H1 (cell line): ENCODE results near the gene OR11H7. TPM values are rescaled to one million over a fixed set of nuclear protein-coding genes. Genes with fewer than 3 reads are reported as not detected.

Source experiments
- CTCF ChIA-PET: fragments of 300-600 bp; sonication (Branson Sonifier 250); formaldehyde crosslinking; loops from one replicate; lab custom pipeline; 2021; ENCODE audit not compliant: partially characterized antibody; lab: Charles Lee
- POLR2A ChIA-PET: fragments of 300-600 bp; sonication (Branson Sonifier 250); formaldehyde crosslinking; loops from one replicate; lab custom pipeline; 2021; ENCODE audit warnings: inconsistent platforms; ENCODE audit not compliant: partially characterized antibody; lab: Charles Lee
- DNase-seq, 2 experiments: peaks; one replicate each; pipeline versions ENCODE4 v3.0.0 to v3.0.0-alpha.2; 2010 to 2022; ENCODE audit warnings: low spot score in 2 of 2, low read depth in 1 of 2, mixed read lengths in 1 of 2
- FAIRE-seq: peaks from 2 replicates; lab custom pipeline; 2011; peaks lifted over from hg19 to GRCh38; lab: Jason Lieb, UNC
- H2AFZ ChIP-seq: 2 replicates; pipeline ENCODE4 v1.8.1; 2012; ENCODE audit warnings: low read length, inconsistent platforms
- H2AK5ac ChIP-seq: 2 replicates; pipeline ENCODE4 v1.6.1; 2013; ENCODE audit warnings: low read depth, low read length
- H2BK120ac ChIP-seq: replicated peaks from 2 replicates; pipeline ENCODE3; 2013; ENCODE audit warnings: low read depth, low read length, inconsistent platforms
- H2BK12ac ChIP-seq: 2 replicates; pipeline ENCODE4 v1.6.1; 2013; ENCODE audit warnings: low read depth, low read length
- H2BK15ac ChIP-seq: 2 replicates; pipeline ENCODE4 v1.6.1; 2013; ENCODE audit warnings: low read length
- H2BK20ac ChIP-seq: 2 replicates; pipeline ENCODE4 v1.6.1; 2013; ENCODE audit warnings: low read length
- H2BK5ac ChIP-seq: 2 replicates; pipeline ENCODE4 v1.6.1; 2013; ENCODE audit warnings: low read depth, low read length
- H3K14ac ChIP-seq: 2 replicates; pipeline ENCODE4 v1.6.1; 2013; ENCODE audit warnings: inconsistent platforms; ENCODE audit not compliant: insufficient read length
- H3K18ac ChIP-seq: 2 replicates; pipeline ENCODE4 v1.6.1; 2013; ENCODE audit warnings: low read length; ENCODE audit errors: extremely low read depth
- H3K23ac ChIP-seq: 2 replicates; pipeline ENCODE4 v1.6.1; 2013; ENCODE audit warnings: inconsistent platforms; ENCODE audit not compliant: insufficient read length
- H3K23me2 ChIP-seq: 2 replicates; pipeline ENCODE4 v1.6.1; 2013; ENCODE audit warnings: low read depth, low read length
- H3K27ac ChIP-seq: 2 replicates; pipeline ENCODE4 v1.6.1; 2011; ENCODE audit warnings: low read depth, low read length, inconsistent platforms
- H3K27me3 ChIP-seq, 4 experiments: replicated peaks in 1 of 4; 1 replicate in 1 of 4; 2 replicates in 3 of 4; pipeline versions ENCODE4 v1.6.1 to v1.8.1; 2011 to 2013; ENCODE audit warnings: low read length in 3 of 4, mild to moderate bottlenecking in 3 of 4, inconsistent platforms in 2 of 4, mixed read lengths in 2 of 4, moderate library complexity in 1 of 4; ENCODE audit not compliant: control insufficient read depth in 3 of 4, insufficient read depth in 3 of 4; ENCODE audit errors: extremely low read depth in 1 of 4
- H3K36me3 ChIP-seq, 4 experiments: 2 replicates each; pipeline versions ENCODE4 v1.6.1 to v1.8.1; 2011 to 2013; ENCODE audit warnings: mild to moderate bottlenecking in 4 of 4, low read length in 3 of 4, moderate library complexity in 2 of 4, control low read depth in 1 of 4, inconsistent platforms in 1 of 4; ENCODE audit not compliant: insufficient read depth in 4 of 4, control insufficient read depth in 2 of 4
- H3K4ac ChIP-seq: replicated peaks from 2 replicates; pipeline ENCODE3; 2013; ENCODE audit warnings: low read length, low read depth, mixed read lengths, inconsistent platforms; ENCODE audit not compliant: insufficient read length
- H3K4me1 ChIP-seq, 4 experiments: replicated peaks in 1 of 4; 1 replicate in 1 of 4; 2 replicates in 3 of 4; pipeline versions ENCODE4 v1.6.1 to v1.8.1; 2011 to 2013; ENCODE audit warnings: low read length in 3 of 4, inconsistent platforms in 2 of 4, mixed read lengths in 1 of 4; ENCODE audit not compliant: insufficient read depth in 4 of 4, control insufficient read depth in 3 of 4
- H3K4me2 ChIP-seq, 2 experiments: 2 replicates each; pipeline versions ENCODE4 v1.6.1 to v1.8.1; 2011 to 2013; ENCODE audit warnings: low read depth in 2 of 2, low read length in 2 of 2, control low read depth in 1 of 2, inconsistent platforms in 1 of 2, mild to moderate bottlenecking in 1 of 2; ENCODE audit not compliant: insufficient read depth in 1 of 2
- H3K4me3 ChIP-seq, 4 experiments: fragments of 200-600, 300-600 bp in 1 of 4; sonication (generic), shearing (Covaris generic), sonication (Bioruptor Twin) in 1 of 4; 2 replicates each; pipeline versions ENCODE4 v1.5.1 to v1.8.1; 2011 to 2016; ENCODE audit warnings: low read length in 4 of 4, low read depth in 3 of 4, control low read depth in 2 of 4, inconsistent platforms in 2 of 4, mild to moderate bottlenecking in 2 of 4, mixed read lengths in 1 of 4, moderate library complexity in 1 of 4; ENCODE audit not compliant: insufficient read depth in 2 of 4; ENCODE audit errors: extremely low read depth in 1 of 4
- H3K56ac ChIP-seq: replicated peaks from 2 replicates; pipeline ENCODE3; 2013; ENCODE audit warnings: low read depth, mild to moderate bottlenecking, mixed read lengths, low read length, inconsistent platforms; ENCODE audit not compliant: insufficient read length
- H3K79me1 ChIP-seq: 2 replicates; pipeline ENCODE4 v1.6.1; 2013; ENCODE audit warnings: low read depth, low read length, control low read depth
- H3K79me2 ChIP-seq, 2 experiments: 2 replicates each; pipeline versions ENCODE4 v1.6.1 to v1.8.1; 2012 to 2013; ENCODE audit warnings: low read length in 2 of 2, mild to moderate bottlenecking in 2 of 2, inconsistent platforms in 1 of 2; ENCODE audit not compliant: insufficient read depth in 2 of 2, control insufficient read depth in 1 of 2
- H3K9ac ChIP-seq, 4 experiments: replicated peaks in 1 of 4; 1 replicate in 1 of 4; 2 replicates in 3 of 4; pipeline versions ENCODE4 v1.6.1 to v1.8.1; 2011 to 2013; ENCODE audit warnings: low read depth in 3 of 4, low read length in 3 of 4, control low read depth in 2 of 4, mild to moderate bottlenecking in 2 of 4, moderate library complexity in 2 of 4, inconsistent platforms in 1 of 4; ENCODE audit errors: extremely low read depth in 1 of 4
- H3K9me3 ChIP-seq, 2 experiments: 2 replicates each; pipeline versions ENCODE4 v1.6.1 to v1.8.1; 2012 to 2013; ENCODE audit warnings: mild to moderate bottlenecking in 2 of 2, moderate library complexity in 2 of 2, control low read depth in 1 of 2, inconsistent platforms in 1 of 2, low read depth in 1 of 2, low read length in 1 of 2, mixed read lengths in 1 of 2; ENCODE audit not compliant: insufficient read depth in 2 of 2
- H4K20me1 ChIP-seq, 2 experiments: replicated peaks in 1 of 2; 2 replicates each; pipeline versions ENCODE3 to v1.8.1; 2011 to 2013; ENCODE audit warnings: inconsistent platforms in 2 of 2, low read length in 2 of 2, mild to moderate bottlenecking in 1 of 2; ENCODE audit not compliant: insufficient read depth in 2 of 2, control insufficient read depth in 1 of 2
- H4K5ac ChIP-seq: 2 replicates; pipeline ENCODE4 v1.6.1; 2013; ENCODE audit warnings: low read length, low read depth, mixed read lengths, inconsistent platforms; ENCODE audit not compliant: insufficient read length
- H4K8ac ChIP-seq: 2 replicates; pipeline ENCODE4 v1.8.0; 2013; ENCODE audit warnings: mild to moderate bottlenecking, moderate library complexity, low read length, inconsistent platforms; ENCODE audit not compliant: insufficient read depth; ENCODE audit errors: extremely low read depth
- H4K91ac ChIP-seq: replicated peaks from 2 replicates; pipeline ENCODE3; 2013; ENCODE audit warnings: low read length, mixed read lengths, inconsistent platforms; ENCODE audit not compliant: insufficient read length
- ASH2L ChIP-seq: fragments of 200-600, 300-600 bp; sonication (generic); IDR thresholded peaks from one replicate; pipeline ENCODE4 v1.7.1; 2017; ENCODE audit warnings: low read length
- CTBP2 ChIP-seq: IDR thresholded peaks from 2 replicates; pipeline ENCODE4 v1.7.0; 2011; ENCODE audit warnings: borderline replicate concordance, mild to moderate bottlenecking, moderate library complexity, mixed read lengths, low read length; ENCODE audit not compliant: insufficient read depth, insufficient read length
- JUN ChIP-seq: IDR thresholded peaks from 2 replicates; pipeline ENCODE4 v1.6.1; 2011; ENCODE audit warnings: low read depth, mild to moderate bottlenecking, improper control_type of control experiment, low read length
- POLR2AphosphoS5 ChIP-seq: IDR thresholded peaks from 2 replicates; pipeline ENCODE4 v1.6.1; 2011; ENCODE audit warnings: low read depth, low read length
- SRF ChIP-seq: IDR thresholded peaks from 2 replicates; pipeline ENCODE4 v1.6.1; 2011; ENCODE audit warnings: mild to moderate bottlenecking, low read depth, low read length, moderate library complexity
- TAF1 ChIP-seq: IDR thresholded peaks from 2 replicates; pipeline ENCODE4 v1.6.1; 2011; ENCODE audit warnings: mild to moderate bottlenecking, low read depth, low read length
- WGBS, 2 experiments: shearing (Covaris generic) in 1 of 2; methylation state at CpG; one replicate each; pipeline versions ENCODE4 v1.1.6 to v1.1.7; 2013 to 2015; ENCODE audit warnings: low lambda C conversion rate in 2 of 2, mixed read lengths in 2 of 2, inconsistent platforms in 1 of 2, low coverage in 1 of 2, missing lambda C conversion rate in 1 of 2; ENCODE audit not compliant: insufficient replicate concordance in 2 of 2, insufficient coverage in 1 of 2, insufficient read length in 1 of 2; ENCODE audit errors: extremely low coverage in 1 of 2, missing lambda C conversion rate in 1 of 2; 5-methylcytosine and 5-hydroxymethylcytosine counted together
- polyA plus RNA-seq, 7 experiments: library from polyadenylated mRNA; depleted of rRNA in 3 of 7; stranded (reverse) in 5 of 7; unstranded in 2 of 7; fragments of >200 nt in 5 of 7; fragments of 200-250 nt in 2 of 7; gene quantifications; 1 replicate in 5 of 7; 2 replicates in 1 of 7; 4 replicates in 1 of 7; pipeline versions ENCODE4 v1.2.1 to v1.2.3, GENCODE V29; 2011 to 2013; ENCODE audit warnings: missing spikeins in 2 of 7, mixed read lengths in 2 of 7
- total RNA-seq: library from RNA; stranded (reverse); fragmentation: NEBNext Ultra II Directional; extraction: Animal tissue kit (Norgen Biotek cat#: 25700); gene quantifications from 2 replicates; pipeline ENCODE4 v1.2.1, GENCODE V29; 2021

Gene OR11H7
- total and polyA plus RNA-seq, 2 of the 8 experiments (the other 6 are each of a cell fraction or from before 2014, with no cell fraction given) = not detected

- Histone ChIP-seq H3K4ac (no peak overlapping the region), H3K27me3 (no peaks in the 10 kb centered on the region), H3K79me1 (no peaks in the 10 kb centered on the region), H2BK120ac (no peak overlapping the region), H2BK5ac (no peak overlapping the region), H3K18ac (no peak overlapping the region), H4K8ac (no peak overlapping the region), H3K14ac (no peak overlapping the region), H2AK5ac (no peak overlapping the region), H3K36me3 (peaks cover 0 to 9% (median 0%) of the 10 kb centered on the region in 4 experiments; a peak in 1 of 8 replicates), H3K79me2 (no peaks in the 10 kb centered on the region), H3K4me3 (no peak overlapping the region), H3K27ac (no peak overlapping the region), H2BK12ac (no peak overlapping the region), H2BK20ac (no peak overlapping the region), H4K91ac (no peak overlapping the region), H3K9ac (no peak overlapping the region), H3K4me2 (no peak overlapping the region), H4K20me1 (no peaks in the 10 kb centered on the region), H2BK15ac (no peak overlapping the region), H3K9me3 (peaks cover 21 to 24% of the 10 kb centered on the region in 2 experiments; a peak in 3 of 4 replicates), H3K23me2 (no peaks in the 10 kb centered on the region), H3K56ac (no peak overlapping the region), H3K23ac (no peak overlapping the region), H2AFZ (no peak overlapping the region), H4K5ac (no peak overlapping the region), H3K4me1 (no peaks in the 10 kb centered on the region)
- FAIRE-seq (no peak), DNase-seq (no peak)
- WGBS, 2 experiments = 88% methylated on average over 2 of the region's 2 CpGs; no CpG with 5 or more reads in 1 of the 2 experiments
- ChIA-PET POLR2A (interaction anchor here (0.6 kb wide), 1 partner anchor 57 kb away, joined by 3 read pairs; no protein-coding TSS in a partner anchor), CTCF (no interaction called here)
- TF ChIP-seq ASH2L = no peak
- TF ChIP-seq CTBP2 = no peak
- no peak for TF ChIP-seq TAF1
- TF ChIP-seq SRF = no peak
- TF ChIP-seq POLR2AphosphoS5 = no peak
- no peak for TF ChIP-seq JUN
Measured at GRCh38 chr14:20277409-20277808, 48.6 kb downstream of the OR11H7 start.
